NCI-H1105 (cell line): ENCODE measurements around the gene MRPS15.

Source experiments
- DNase-seq: peaks from one replicate; lab custom pipeline; 2025; lab: John Stamatoyannopoulos, UW

Gene MRPS15

DNA sequence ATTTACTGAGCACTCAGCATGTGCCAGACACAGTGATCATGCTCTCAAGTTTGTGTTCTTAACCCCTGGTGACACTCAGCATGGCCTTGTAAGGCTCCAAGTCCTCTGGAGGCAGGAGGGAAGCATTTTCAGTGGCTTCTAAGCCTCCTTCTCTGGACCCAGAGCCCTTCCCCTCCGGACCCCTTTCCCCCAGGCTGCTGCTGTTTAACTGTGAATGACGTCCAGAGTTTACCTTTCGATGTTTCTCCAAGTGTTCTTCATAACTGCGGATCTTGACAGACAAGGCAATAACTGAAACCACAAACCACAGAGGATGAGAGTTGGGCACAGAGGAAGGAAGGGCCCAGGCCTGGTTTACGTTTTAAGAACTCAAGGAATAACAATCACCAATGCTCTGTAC is 6.5 kb downstream of the MRPS15 start:
- no peak for DNase-seq

DNA sequence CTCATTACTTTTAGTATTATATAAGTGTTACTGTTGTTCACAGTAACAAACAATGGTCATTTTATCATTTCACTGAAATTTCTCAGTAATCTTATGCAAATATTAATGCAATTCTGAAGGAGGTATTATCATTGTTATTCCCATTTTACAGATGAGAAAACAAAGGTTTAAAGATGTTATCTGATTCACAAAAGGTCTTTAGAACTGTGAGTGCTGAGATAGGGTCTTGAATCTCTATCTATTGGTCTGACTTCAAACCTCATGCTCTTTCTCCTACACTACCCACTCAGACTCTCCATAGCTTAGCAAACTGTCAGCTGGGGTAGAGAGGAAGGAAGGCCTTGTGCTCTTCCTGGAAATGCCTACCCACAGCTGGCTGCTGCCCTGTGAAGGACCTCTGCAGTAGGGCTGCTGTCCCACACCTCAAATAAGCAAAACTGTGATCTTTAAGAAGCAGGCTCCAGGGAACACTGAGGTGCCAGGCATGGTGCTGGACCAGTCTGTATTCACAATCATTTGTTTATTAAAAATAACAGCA is 7.7 kb downstream of the MRPS15 start:
- no peak for DNase-seq

DNA sequence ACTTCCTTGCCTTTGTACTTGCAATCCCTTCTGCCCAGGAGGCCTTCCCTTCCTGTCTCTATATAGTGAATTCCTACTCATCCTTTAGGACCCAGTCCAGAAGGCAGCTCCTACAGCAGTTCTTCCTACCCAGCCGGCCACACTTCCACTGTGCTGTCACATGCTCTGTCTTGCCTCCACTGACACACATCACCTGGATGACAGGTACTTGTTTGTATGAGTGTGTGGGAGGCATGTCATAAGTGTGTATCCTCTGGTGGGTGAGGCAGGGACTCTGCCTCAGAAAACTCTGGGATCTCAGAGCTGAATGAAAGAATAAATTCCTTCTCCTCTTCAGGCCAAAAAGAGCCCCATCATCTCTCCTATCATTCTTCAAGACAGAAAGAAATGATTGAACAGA is 8.8 kb downstream of the MRPS15 start:
- DNase-seq: no peak

DNA sequence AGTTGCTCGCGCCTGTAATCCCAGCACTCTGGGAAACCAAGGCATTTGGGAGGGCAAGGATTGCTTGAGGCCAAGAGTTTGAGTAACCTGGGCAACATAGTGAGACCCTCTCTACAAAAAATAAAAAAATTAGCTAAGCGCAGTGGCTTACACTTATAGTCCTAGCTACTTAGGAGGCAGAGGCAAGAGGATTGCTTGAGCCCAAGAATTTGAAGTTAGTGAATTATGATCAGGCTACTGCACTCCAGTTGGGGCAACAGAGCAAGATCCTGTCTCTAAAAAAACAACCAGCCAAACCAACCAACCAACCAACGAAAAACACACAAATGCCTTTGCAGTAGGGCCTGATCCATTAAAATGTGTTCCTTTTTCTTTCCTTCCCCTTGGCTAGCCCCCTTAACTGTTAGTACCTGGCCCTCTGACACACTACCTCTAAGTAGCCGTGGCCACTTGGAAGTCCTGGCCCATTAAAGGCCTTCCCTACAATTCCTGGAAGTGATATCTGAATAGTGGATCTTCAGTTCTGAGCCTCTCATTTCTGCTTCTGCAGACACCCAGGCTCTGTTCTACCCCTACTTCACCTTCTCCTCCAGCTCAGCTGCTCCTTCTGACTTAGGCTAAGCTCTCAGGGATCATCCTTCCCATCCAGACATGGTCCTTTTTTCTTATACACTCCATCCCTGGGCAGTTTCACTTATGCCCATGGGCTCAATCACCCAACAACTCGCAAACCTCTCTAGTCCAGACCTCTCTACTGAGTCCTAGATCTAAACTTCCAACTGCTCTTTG is 10.4 kb downstream of the MRPS15 start:
- DNase-seq: no peak

DNA sequence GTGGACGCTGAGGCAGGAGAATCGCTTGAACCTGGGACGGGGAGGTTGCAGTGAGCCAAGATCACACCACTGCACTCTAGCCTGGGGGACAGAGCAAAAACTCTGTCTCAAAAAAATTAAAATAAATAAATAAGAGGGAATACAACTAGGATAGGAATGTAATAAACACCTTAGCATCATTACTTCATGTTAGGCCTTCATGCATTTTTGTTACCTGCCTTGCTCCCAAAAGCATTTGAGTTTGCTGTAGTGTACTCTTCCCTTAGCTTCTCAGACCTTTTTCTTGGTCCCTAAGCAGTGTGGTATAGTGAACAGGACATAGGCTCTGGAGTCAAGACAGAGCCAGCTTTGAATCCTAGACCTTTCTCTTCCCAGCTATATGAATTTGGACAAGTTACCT is 11.1 kb downstream of the MRPS15 start:
- DNase-seq: no peak

DNA sequence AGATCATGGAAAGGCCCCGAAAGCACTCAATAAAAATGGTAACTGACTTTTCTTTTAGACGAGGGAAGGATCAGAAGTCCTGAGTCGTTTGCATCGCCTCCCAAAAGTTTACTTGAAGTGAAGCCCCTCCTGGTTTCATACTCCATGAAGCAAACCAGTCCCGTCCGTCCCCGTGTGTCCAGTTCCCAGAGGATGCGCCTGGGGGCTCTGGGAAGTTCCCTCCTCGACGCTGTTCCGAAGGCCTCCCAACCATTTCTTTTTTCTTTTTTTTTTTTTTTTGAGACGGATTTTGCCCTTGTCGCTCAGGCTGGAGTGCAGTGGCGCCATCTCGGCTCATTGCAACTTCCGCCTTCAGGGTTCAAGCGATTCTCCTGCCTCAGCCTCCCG is 13.3 kb downstream of the MRPS15 start:
- DNase-seq: no peak

DNA sequence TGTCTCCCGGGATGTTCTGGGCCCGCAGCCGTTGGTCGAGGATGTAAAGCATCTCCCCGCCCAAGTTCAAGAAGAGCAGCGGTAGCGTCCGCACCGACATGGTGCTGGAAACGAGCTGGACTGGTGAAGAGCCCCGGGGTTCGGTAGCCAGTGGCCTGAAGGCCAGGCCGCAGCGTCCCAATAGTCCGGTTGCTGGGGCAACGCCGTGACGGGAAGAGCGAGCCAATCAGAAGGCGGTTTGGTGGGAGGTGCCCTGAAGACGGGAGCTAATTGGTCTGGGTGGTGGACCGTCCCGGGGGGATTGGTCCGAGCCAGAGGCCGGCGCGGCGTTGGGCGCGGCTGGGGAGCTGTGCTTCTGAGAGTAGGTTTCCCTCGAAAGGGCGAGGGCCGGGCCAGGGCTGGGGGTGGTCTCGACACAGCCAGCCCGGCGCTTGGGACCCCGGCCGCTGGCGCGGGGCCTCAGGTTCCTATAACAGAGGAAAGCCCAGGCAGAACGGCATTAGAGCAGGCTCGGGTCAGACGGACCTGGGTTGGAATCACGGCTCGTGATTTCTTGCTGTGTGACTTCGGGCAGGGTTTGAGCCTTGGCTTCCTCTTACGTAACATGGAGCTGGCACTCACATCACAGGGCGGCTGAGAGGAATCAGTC is 13.8 kb downstream of the MRPS15 start, which contains the start of gene OSCP1:
Gene OSCP1 (minus strand): TSS at position 182 of the 649 bp plus-strand sequence. CDS start 82 bp downstream, at position 100.
- peak; percentile 96 for DNase-seq

DNA sequence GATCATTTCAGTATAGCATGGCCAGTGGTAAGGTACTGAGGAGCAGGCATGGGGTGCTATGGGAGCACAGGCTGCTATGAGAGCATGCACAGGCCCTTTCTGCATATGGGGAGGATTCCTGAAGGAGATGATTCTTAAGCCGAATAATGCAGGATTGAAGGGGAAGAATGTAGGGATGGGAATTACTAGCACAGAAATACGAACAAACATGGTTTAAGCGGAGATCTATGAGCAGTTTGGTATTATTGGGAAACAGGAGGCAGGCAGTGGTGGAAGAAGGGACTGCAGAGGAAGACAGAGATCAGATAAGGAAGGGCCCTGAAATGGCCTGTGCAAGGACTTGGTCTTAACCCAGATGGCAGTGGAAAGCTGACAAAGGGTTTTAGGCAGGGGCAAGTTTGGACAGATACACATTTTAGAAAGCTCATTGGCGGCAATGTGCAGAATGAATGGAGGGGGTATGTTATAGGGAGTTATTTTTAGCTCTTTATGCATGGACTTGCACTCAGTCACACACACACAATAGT is 15.6 kb downstream of the MRPS15 start:
- peak; percentile 89 for DNase-seq

DNA sequence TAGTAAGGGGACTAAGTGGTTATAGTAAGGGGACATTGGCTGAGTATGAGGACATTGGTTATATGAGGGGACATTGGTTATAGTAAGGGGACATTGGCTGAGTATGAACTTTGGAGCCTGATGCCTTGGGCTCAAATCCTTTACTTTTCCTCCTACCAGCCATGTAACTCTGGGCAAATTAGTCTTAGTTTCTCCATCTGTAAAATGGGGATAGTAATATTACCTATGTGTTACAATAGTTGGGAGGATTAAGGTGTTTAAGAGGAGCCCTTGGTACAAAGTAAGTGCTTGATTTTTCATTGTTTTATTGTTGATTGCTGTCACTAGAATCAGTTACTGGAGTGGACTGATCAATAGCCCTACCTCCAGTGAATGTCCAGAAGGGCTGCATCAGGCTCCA is 16.7 kb downstream of the MRPS15 start:
- no peak for DNase-seq

DNA sequence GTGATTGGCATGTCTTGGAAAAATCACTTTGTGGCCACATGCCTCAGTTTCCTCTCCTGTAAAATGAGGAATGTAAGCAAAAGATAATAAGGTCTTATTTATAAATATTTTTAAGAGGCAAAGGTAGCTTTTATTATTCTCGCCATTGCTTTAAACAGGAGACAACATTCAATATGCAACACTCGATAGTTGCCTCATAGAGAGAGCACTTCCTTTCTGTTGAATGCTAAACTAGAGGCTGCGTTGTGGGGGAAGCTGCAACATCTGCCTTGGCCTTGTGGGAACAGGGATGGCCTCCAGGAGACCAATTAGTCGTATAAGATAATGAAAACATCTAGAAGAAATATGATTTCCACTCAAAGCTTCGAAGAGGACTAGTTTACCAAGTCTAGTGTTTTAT is 17.4 kb downstream of the MRPS15 start:
- DNase-seq: no peak

DNA sequence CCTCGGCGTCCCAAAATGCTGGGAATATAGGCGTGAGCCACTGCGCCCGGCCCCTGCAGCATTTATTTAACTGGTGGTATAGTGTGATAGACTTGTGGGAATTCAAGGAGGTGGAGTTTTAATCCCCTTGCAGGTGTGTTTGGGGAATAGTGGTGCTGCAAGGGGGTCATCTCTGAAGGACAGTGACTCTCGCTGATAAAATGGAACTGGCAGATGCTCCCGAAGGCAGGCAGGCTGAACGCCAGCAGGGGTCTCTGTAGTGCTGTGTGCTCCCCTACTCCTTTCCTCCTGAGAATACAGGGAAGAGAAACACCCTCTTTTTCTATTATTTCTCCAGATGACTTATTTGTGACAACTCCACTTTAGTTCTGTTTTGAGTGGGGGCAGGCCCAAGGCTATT is 17.9 kb downstream of the MRPS15 start:
- no peak for DNase-seq

DNA sequence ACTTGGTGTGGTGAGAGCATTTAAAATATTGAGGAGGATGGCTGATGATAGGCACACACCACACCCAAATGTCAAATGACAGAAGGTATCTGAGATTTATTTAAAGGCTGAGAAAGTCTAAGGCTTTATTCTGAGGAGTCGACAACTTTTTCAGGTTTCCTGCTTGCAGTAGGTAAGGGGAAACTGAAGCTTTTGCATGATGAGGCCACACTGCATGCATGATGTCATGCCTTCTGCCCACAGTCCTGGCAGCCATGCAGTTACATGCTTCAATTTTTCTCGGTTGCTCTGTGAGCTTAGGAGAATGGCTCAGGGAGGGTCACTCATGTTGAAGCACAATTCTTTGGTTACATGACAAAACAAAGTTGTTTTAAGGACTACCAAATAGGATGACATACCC is 20.9 kb downstream of the MRPS15 start:
- no peak for DNase-seq

DNA sequence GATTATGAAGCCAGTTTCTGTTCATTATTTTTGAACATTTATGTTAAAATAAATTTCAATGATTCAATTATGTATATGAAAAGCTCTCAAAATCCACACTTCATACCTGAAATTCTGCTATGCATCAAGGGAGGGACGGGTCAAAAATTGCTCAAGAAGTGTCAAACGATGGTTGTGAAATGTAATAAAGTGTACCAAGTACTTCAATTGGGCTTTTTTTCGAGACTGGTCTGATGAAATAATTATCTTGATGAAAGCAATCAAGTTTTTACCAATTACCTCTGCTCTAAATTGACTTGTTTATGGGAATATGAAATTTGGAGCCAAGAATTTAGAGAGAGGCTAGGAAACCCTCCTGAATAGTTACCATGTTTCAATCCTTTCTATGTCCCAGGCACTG is 21.8 kb downstream of the MRPS15 start:
- DNase-seq: no peak

DNA sequence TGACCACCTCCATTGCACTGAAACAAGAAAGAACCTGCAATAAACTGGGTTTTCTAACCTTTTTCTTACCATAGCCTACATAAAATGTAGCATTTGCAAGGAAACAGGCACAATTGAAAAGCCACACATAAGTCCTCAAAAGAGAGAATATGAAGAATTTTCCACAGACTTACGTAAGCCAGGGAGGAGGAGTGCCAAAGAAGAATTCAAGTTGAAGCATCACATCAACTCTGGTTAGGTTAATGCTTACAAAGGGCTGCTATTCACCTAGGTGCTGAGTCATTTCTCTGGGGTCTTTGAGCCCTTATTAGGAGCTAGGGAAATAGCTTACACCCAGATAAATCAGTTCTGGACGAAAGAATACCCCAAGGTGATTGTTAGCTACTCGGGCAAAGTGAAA is 23.5 kb downstream of the MRPS15 start:
- no peak for DNase-seq

DNA sequence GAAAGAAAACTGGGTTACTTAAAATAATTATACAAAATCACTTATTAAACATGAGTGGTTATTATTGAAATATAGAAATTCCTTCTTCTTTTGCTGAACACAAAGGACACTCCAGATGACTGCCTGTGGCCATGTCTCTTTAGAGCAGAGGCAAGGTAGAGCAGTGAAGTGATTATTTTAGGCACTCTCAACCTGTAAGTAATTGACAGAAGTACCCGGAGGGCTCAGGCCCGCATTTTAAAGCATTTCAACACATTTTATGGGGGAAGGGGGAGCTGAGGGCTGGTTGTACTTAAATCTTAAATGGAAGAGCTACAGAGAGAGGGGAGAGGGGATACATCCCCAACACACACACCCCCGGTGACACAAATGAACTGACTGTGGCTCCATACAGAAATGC is 24.1 kb downstream of the MRPS15 start:
- DNase-seq: no peak

DNA sequence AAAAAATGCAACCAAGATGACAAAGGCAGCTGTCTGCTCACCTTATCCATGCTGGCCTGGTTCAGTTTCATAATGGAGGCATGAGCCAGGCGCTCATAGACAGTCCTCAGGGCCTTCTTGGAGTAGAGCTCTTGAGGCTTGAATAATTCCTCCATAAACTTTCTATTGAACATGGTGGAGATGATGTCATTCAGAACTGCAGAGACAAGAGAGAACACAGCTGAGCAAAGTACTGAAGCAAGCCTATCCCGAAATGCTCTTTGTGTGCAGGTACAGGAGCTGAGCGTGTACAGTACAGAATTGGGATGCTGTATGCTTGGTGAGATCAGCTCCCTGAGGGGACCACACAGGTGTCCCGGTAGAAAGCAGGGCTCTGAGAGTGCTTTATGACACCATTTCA is 25.5 kb downstream of the MRPS15 start:
- no peak for DNase-seq

DNA sequence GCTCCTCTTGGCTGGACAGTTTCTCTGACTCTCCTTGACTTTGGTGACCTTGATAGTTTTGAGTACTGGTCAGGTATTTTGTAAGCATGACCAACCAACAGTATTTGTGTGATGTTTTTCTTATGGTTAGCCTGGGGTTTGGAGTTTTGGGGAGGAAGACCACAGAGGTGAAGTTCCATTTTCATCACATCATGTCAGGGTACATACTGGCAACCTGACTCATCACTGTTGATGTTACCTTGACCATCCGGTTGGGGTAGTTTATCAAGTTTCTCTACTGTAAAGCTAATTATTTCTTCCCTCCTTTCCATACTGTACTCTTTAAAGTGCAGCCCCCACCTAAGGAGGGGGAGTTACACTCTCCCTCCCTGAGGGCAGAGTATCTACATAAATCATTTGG is 27.4 kb downstream of the MRPS15 start:
- DNase-seq: no peak

DNA sequence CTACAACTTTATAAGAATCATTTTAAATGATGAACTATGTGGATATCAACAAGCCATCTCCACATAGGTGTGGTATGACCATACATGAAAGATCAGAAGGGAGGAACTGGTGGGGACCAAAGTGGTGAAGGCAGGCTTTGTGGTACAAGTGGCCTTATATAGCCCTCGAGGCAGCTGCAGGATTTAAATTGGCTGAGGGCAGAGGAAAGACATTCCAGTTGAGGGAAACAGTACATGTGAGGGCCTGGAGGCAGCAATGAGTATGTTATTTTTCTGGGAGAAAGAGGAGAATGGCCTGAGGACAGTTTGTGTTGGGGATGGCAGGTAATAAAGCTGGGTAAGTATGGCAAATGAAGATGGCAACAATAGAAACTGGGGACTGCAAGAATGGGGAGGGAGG is 31.1 kb downstream of the MRPS15 start:
- DNase-seq: no peak

DNA sequence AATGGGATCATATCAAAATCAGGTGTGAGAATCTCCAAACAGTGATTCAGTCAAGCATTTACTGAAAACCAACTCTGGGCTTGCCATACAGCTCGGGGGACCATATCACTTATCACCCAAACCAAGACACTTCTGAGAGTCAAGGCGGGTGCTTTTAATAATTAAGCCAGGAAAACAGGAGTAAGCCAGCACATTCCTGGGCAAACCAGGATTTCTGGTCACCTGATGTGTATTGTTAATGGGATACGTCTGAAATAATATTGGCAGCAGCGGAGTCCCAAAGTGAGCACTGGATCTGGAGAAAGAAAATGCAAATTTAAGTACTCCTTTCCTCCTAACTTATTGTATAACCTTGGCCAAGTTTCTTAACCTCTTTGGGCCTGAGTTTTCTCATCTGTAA is 31.6 kb downstream of the MRPS15 start:
- no peak for DNase-seq

DNA sequence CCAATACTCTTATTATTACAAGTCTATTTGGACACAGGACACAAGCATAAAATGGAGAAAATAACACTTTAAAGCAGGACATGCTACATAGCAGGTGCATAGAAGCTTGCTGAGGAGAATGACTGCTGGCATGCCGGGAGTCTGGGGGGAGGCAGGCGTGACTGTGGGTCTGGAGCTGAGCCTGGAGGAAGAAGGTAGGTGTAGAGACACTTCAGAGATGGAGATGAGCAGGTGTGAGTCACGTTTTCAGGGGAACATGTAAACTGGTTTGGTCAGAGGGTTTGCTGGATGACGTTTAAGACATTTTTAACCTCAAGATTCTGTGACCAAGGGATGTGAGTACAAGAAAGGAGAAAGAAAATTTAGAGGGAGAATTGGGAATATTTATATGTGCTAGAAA is 38.4 kb downstream of the MRPS15 start:
- no peak for DNase-seq

DNA sequence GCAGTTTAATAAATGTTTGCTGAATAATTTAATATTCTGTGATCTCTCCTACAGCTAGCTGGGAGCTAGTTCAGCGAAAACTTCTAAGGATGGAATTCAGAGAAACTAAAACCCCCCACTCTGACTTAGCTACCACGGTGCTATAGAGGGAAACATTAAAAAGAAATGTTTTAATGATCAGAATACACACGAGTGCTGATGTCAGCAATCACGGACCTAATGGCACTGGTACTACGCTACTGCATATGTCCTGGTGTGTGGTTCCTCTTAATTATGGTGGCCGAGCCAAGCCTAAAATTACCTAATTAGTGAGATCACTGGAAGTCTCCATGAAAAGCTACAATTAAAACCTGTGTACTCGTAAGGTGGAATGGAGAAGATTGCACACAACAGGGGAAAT is 42.5 kb downstream of the MRPS15 start:
- no peak for DNase-seq

DNA sequence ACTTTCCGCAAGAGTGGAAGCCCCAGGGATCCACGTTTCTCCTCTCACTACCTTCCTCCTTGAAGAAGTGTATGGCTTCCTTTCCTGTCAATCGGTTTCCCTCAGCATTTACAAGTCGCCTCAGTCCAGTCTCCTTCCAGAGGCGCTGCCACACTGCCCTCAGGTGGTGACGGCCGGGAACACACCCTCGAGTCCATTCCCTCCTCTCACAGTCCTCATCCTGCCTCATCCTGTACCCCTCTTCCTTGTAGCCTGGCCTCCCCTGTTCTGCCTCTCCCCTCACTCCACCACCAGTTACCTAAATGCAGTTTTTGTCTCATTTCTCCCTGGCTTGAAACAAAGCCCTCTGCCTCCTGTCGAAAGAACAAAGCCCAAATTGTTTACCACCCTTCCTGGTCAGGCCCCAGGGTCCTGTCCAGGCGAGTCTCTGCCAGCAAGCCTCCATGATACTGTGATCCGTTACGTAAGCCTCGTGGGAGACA is 43.3 kb downstream of the MRPS15 start:
- peak; percentile 70 for DNase-seq

DNA sequence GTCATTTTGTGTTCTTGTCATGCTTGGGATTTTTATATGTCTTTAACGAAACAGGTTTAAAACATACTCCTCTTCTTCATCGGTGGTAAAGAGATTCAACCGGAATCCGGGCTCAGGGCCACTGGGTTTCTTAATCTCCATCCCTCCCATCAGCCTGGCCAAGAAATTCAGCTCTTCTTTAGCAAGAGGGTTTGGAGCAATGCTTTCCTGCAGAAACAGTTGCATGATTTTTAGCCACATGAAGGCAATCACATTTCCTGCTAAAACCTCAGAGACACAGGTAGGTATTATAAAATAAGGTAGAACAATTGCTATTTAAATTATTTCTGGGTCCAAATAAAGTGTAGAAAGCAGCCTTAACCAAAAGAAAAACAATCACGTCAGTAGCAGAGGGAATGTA is 43.8 kb downstream of the MRPS15 start:
- DNase-seq: no peak
